A549 (cell line): ENCODE measurements around the gene LRRC59.

Source experiments
- CHD2 ChIP-seq: fragments of 150-350 bp; IDR thresholded peaks from 2 replicates; pipeline ENCODE4 v1.6.1; 2014; ENCODE audit warnings: low read length; ENCODE audit not compliant: partially characterized antibody
- CTCF ChIP-seq: fragments of >200 bp; sonication (Bioruptor Twin); formaldehyde crosslinking; IDR thresholded peaks from 3 replicates; pipeline ENCODE4 v1.5.1; 2016
- HDAC2 ChIP-seq: fragments of 200-600 bp; sonication (generic); IDR thresholded peaks from 2 replicates; pipeline ENCODE4 v1.6.1; 2016
- HOXA7 ChIP-seq: fragments of 250-450 bp; sonication (Bioruptor Pico); IDR thresholded peaks from 2 replicates; pipeline ENCODE4 v1.5.0; 2020; ENCODE audit warnings: mild to moderate bottlenecking, moderate library complexity
- PBX3 ChIP-seq: IDR thresholded peaks from 2 replicates; pipeline ENCODE4 v1.6.1; 2012
- POLR2AphosphoS2 ChIP-seq: conservative IDR thresholded peaks from 2 replicates; pipeline ENCODE4 v1.6.1; 2012; ENCODE audit warnings: low read length, improper control_type of control experiment, inconsistent platforms
- RAD21 ChIP-seq, 2 experiments: fragments of >200 bp in 1 of 2; sonication (Bioruptor Twin) in 1 of 2; formaldehyde crosslinking in 1 of 2; IDR thresholded peaks in 1 of 2; conservative IDR thresholded peaks in 1 of 2; 2 replicates in 1 of 2; 3 replicates in 1 of 2; pipeline ENCODE4 v1.6.1; 2012 to 2018; ENCODE audit warnings: inconsistent platforms in 1 of 2
- REST ChIP-seq: fragments of 200-600 bp; sonication (generic); IDR thresholded peaks from 2 replicates; pipeline ENCODE4 v1.6.1; 2016; ENCODE audit warnings: antibody characterized with exemption, mild to moderate bottlenecking, moderate library complexity
- TP53 ChIP-seq: fragments of 250-450 bp; sonication (Bioruptor Pico); IDR thresholded peaks from 2 replicates; pipeline ENCODE4 v1.5.0; 2021; ENCODE audit warnings: mild to moderate bottlenecking, moderate library complexity
- ZFP36 ChIP-seq: fragments of 450-650 bp; IDR thresholded peaks from 2 replicates; pipeline ENCODE4 v1.6.1; 2014; ENCODE audit warnings: borderline replicate concordance; ENCODE audit not compliant: partially characterized antibody

GRCh38 chr17:50440838-50441829 is 43.8 kb upstream of the LRRC59 start:
- TF ChIP-seq HDAC2 (no peak), CTCF (no peak), POLR2AphosphoS2 (no peak), RAD21 (conservative IDR thresholded peaks at IDR 0.05 in 1 of 2, IDR thresholded peaks at IDR 0.05 in 1 of 2) (no peak), TP53 (CRISPR knock-in tag) (no peak), ZFP36 (no peak), REST (no peak), PBX3 (no peak), HOXA7 (no peak), CHD2 (no peak)
